ENCODE measurements around the gene ERICH2. TPM values are rescaled to one million over a fixed set of nuclear protein-coding genes. Genes with fewer than 3 reads are reported as not detected.
"Not testable (repeated sequence)": the region's sequence is repeated elsewhere in the genome, so short reads cannot be mapped to it uniquely, and the experiment has no call there.

Gene ERICH2
- total RNA-seq, 2 donors from 2014 or later: 9.6 to 18.3 TPM

- TF ChIP-seq, protein P1, sequence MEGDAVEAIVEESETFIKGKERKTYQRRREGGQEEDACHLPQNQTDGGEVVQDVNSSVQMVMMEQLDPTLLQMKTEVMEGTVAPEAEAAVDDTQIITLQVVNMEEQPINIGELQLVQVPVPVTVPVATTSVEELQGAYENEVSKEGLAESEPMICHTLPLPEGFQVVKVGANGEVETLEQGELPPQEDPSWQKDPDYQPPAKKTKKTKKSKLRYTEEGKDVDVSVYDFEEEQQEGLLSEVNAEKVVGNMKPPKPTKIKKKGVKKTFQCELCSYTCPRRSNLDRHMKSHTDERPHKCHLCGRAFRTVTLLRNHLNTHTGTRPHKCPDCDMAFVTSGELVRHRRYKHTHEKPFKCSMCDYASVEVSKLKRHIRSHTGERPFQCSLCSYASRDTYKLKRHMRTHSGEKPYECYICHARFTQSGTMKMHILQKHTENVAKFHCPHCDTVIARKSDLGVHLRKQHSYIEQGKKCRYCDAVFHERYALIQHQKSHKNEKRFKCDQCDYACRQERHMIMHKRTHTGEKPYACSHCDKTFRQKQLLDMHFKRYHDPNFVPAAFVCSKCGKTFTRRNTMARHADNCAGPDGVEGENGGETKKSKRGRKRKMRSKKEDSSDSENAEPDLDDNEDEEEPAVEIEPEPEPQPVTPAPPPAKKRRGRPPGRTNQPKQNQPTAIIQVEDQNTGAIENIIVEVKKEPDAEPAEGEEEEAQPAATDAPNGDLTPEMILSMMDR (conservative IDR thresholded peaks at IDR 0.05): no peak
Observed at GRCh38 chr2:170744248-170745002, 25.8 kb upstream of the ERICH2 start.

GRCh38 chr2:170745305-170745704 is 24.9 kb upstream of the ERICH2 start:
- Histone ChIP-seq H3K9ac (ENCODE audit: extremely low read depth, low read length, poor library complexity, severe bottlenecking) (no peak overlapping the region), H3K4me3 (ENCODE audit: low read length) (no peak overlapping the region), H3K36me3 (ENCODE audit: control insufficient read depth, insufficient read depth, low read length) (no peaks in the 10 kb centered on the region), H3K9me3 (ENCODE audit: control insufficient read depth, low read length) (peaks cover 7% of the 10 kb centered on the region), H3K27ac (ENCODE audit: low read depth, low read length) (no peak overlapping the region), H3K4me1 (ENCODE audit: control insufficient read depth, insufficient read depth, low read length) (no peaks in the 10 kb centered on the region), H3K27me3 (ENCODE audit: control insufficient read depth, insufficient read depth, low read length, poor library complexity, severe bottlenecking) (no peaks in the 10 kb centered on the region)
- Mint-ChIP-seq H3K9me3 (no peaks in the 10 kb centered on the region), H3K4me1 (peaks cover 16% of the 10 kb centered on the region), H3K4me3 (no peak overlapping the region), H3K27ac (no peak overlapping the region), H3K27me3 (ENCODE audit: insufficient read depth) (no peaks in the 10 kb centered on the region), H3K36me3 (ENCODE audit: low read depth) (no peaks in the 10 kb centered on the region)
- 89 to 94% methylated on average over 6 of the region's 6 CpGs for WGBS, 2 experiments (ENCODE audit: insufficient coverage in 1 of 2, insufficient read length in 1 of 2)
- DNase-seq: no peak
- TF ChIP-seq, protein P1 (conservative IDR thresholded peaks at IDR 0.05): no peak

More at GRCh38 chr2:170744248-170745002, 25.8 kb upstream of the ERICH2 start:
- no peaks in the 10 kb centered on the region for H3K27me3 Mint-ChIP-seq (ENCODE audit: insufficient read depth)
- no peaks in the 10 kb centered on the region for H3K27me3 ChIP-seq (ENCODE audit: control insufficient read depth, insufficient read depth, low read length, poor library complexity, severe bottlenecking)
- no peak overlapping the region for H3K27ac ChIP-seq (ENCODE audit: low read depth, low read length)
- DNase-seq: no peak
- no peak overlapping the region for H3K9ac ChIP-seq (ENCODE audit: extremely low read depth, low read length, poor library complexity, severe bottlenecking)
- peaks cover under 1% of the 10 kb centered on the region for H3K9me3 ChIP-seq (ENCODE audit: control insufficient read depth, low read length)
- no peak overlapping the region for H3K4me3 Mint-ChIP-seq
- peaks cover 17% of the 10 kb centered on the region for H3K4me1 Mint-ChIP-seq
- H3K36me3 ChIP-seq (ENCODE audit: control insufficient read depth, insufficient read depth, low read length): no peaks in the 10 kb centered on the region
- no peaks in the 10 kb centered on the region for H3K4me1 ChIP-seq (ENCODE audit: control insufficient read depth, insufficient read depth, low read length)
- H3K36me3 Mint-ChIP-seq (ENCODE audit: low read depth): no peaks in the 10 kb centered on the region
- WGBS, 2 experiments (ENCODE audit: insufficient coverage in 1 of 2, insufficient read length in 1 of 2): 96 to 97% methylated on average over 13 to 14 of the region's 14 CpGs
- no peak overlapping the region for H3K4me3 ChIP-seq (ENCODE audit: low read length)
- H3K9me3 Mint-ChIP-seq: no peaks in the 10 kb centered on the region
- no peak overlapping the region for H3K27ac Mint-ChIP-seq

DNA sequence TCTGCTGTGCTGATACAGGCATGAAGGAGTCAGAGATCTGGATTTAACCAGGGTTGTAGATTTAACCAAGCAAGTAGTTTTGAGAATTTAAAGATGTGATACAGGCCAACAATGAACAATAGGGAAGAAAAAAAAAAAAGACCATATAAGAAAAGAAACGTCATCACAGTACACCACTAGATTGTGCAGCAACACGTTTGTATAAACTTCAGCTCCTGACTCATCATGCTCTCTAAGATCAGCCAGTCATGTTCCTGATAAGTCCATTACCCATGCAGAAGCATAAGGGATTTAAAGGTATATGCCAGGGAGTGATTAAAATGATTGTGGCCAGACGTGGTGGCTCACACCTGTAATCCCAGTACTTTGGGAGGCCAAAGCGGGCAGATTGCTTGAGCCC is 22.3 kb upstream of the ERICH2 start:
- no peaks in the 10 kb centered on the region for H3K36me3 Mint-ChIP-seq (ENCODE audit: low read depth)
- Histone ChIP-seq H3K4me3 (ENCODE audit: low read length) (no peak overlapping the region), H3K27me3 (ENCODE audit: control insufficient read depth, insufficient read depth, low read length, poor library complexity, severe bottlenecking) (no peaks in the 10 kb centered on the region), H3K9ac (ENCODE audit: extremely low read depth, low read length, poor library complexity, severe bottlenecking) (no peak overlapping the region), H3K27ac (ENCODE audit: low read depth, low read length) (no peak overlapping the region), H3K36me3 (ENCODE audit: control insufficient read depth, insufficient read depth, low read length) (no peaks in the 10 kb centered on the region), H3K4me1 (ENCODE audit: control insufficient read depth, insufficient read depth, low read length) (no peaks in the 10 kb centered on the region), H3K9me3 (ENCODE audit: control insufficient read depth, low read length) (peaks cover 7% of the 10 kb centered on the region)
- H3K27ac Mint-ChIP-seq: no peak overlapping the region
- no peak overlapping the region for H3K4me3 Mint-ChIP-seq
- 80 to 89% methylated on average over 1 to 4 of the region's 4 CpGs for WGBS, 2 experiments (ENCODE audit: insufficient coverage in 1 of 2, insufficient read length in 1 of 2)
- H3K4me1 Mint-ChIP-seq: peaks cover 16% of the 10 kb centered on the region
- no peaks in the 10 kb centered on the region for H3K27me3 Mint-ChIP-seq (ENCODE audit: insufficient read depth)
- H3K9me3 Mint-ChIP-seq: no peaks in the 10 kb centered on the region
- TF ChIP-seq, protein P1 (conservative IDR thresholded peaks at IDR 0.05): no peak
- DNase-seq: no peak

DNA sequence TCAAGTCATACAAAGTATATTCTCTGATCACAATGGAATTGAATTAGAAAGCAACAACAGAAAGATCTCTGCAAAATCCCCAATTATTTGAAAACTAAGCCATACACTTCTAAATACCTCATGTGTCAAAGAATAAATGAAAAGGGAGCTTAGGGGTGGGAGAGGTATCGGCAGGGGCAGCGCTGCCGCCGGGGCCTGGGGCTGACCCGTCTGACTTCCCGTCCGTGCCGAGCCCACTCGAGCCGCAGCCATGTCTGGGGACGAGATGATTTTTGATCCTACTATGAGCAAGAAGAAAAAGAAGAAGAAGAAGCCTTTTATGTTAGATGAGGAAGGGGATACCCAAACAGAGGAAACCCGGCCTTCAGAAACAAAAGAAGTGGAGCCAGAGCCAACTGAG is 18.6 kb upstream of the ERICH2 start:
- DNase-seq; H3K9me3 Mint-ChIP-seq; H3K9ac ChIP-seq (ENCODE audit: extremely low read depth, low read length, poor library complexity, severe bottlenecking); H3K4me1 Mint-ChIP-seq; H3K4me3 Mint-ChIP-seq; H3K36me3 ChIP-seq (ENCODE audit: control insufficient read depth, insufficient read depth, low read length); H3K27me3 ChIP-seq (ENCODE audit: control insufficient read depth, insufficient read depth, low read length, poor library complexity, severe bottlenecking); H3K27me3 Mint-ChIP-seq (ENCODE audit: insufficient read depth); H3K27ac Mint-ChIP-seq; H3K36me3 Mint-ChIP-seq (ENCODE audit: low read depth); H3K9me3 ChIP-seq (ENCODE audit: control insufficient read depth, low read length); H3K27ac ChIP-seq (ENCODE audit: low read depth, low read length); H3K4me3 ChIP-seq (ENCODE audit: low read length); H3K4me1 ChIP-seq (ENCODE audit: control insufficient read depth, insufficient read depth, low read length): not testable (repeated sequence)
- 94 to 96% methylated on average over 9 to 12 of the region's 12 CpGs for WGBS, 2 experiments (ENCODE audit: insufficient coverage in 1 of 2, insufficient read length in 1 of 2)

All from endodermal cell (in vitro differentiated cells).